SU-DHL-6 (cell line): ENCODE results near the gene BSND.

Experiments used
- CTCF ChIP-seq: fragments of 200-600 bp; sonication (generic); IDR thresholded peaks from one replicate; pipeline ENCODE4 v1.5.1; 2017; ENCODE audit warnings: antibody characterized with exemption, mild to moderate bottlenecking, low read length, moderate library complexity; ENCODE audit not compliant: insufficient read depth, poor library complexity, severe bottlenecking
- EZH2phosphoT487 ChIP-seq: fragments of 200-600 bp; sonication (generic), shearing (Covaris generic); conservative IDR thresholded peaks from 2 replicates; pipeline ENCODE4 v1.6.1; 2018; ENCODE audit warnings: mild to moderate bottlenecking, antibody characterized with exemption, low read length, moderate library complexity, mixed read lengths

- TF ChIP-seq CTCF (no peak), EZH2phosphoT487 (no peak)
Measured at GRCh38 chr1:55040083-55040932, 41.6 kb downstream of the BSND start.
